H1 (cell line): ENCODE measurements around the gene GAGE12D. TPM values are rescaled to one million over a fixed set of nuclear protein-coding genes. Genes with fewer than 3 reads are reported as not detected.
"Not testable (repeated sequence)": the region's sequence is repeated elsewhere in the genome, so short reads cannot be mapped to it uniquely, and the experiment has no call there.

Experiments
- CTCF ChIA-PET: fragments of 300-600 bp; sonication (Branson Sonifier 250); formaldehyde crosslinking; loops from one replicate; lab custom pipeline; 2021; ENCODE audit not compliant: partially characterized antibody; lab: Charles Lee
- POLR2A ChIA-PET: fragments of 300-600 bp; sonication (Branson Sonifier 250); formaldehyde crosslinking; loops from one replicate; lab custom pipeline; 2021; ENCODE audit warnings: inconsistent platforms; ENCODE audit not compliant: partially characterized antibody; lab: Charles Lee
- DNase-seq, 2 experiments: peaks; one replicate each; pipeline versions ENCODE4 v3.0.0 to v3.0.0-alpha.2; 2010 to 2022; ENCODE audit warnings: low spot score in 2 of 2, low read depth in 1 of 2, mixed read lengths in 1 of 2
- FAIRE-seq: peaks from 2 replicates; lab custom pipeline; 2011; peaks lifted over from hg19 to GRCh38; lab: Jason Lieb, UNC
- H2AFZ ChIP-seq: 2 replicates; pipeline ENCODE4 v1.8.1; 2012; ENCODE audit warnings: low read length, inconsistent platforms
- H2AK5ac ChIP-seq: 2 replicates; pipeline ENCODE4 v1.6.1; 2013; ENCODE audit warnings: low read depth, low read length
- H2BK120ac ChIP-seq: replicated peaks from 2 replicates; pipeline ENCODE3; 2013; ENCODE audit warnings: low read depth, low read length, inconsistent platforms
- H2BK12ac ChIP-seq: 2 replicates; pipeline ENCODE4 v1.6.1; 2013; ENCODE audit warnings: low read depth, low read length
- H2BK15ac ChIP-seq: 2 replicates; pipeline ENCODE4 v1.6.1; 2013; ENCODE audit warnings: low read length
- H2BK20ac ChIP-seq: 2 replicates; pipeline ENCODE4 v1.6.1; 2013; ENCODE audit warnings: low read length
- H2BK5ac ChIP-seq: 2 replicates; pipeline ENCODE4 v1.6.1; 2013; ENCODE audit warnings: low read depth, low read length
- H3K14ac ChIP-seq: 2 replicates; pipeline ENCODE4 v1.6.1; 2013; ENCODE audit warnings: inconsistent platforms; ENCODE audit not compliant: insufficient read length
- H3K18ac ChIP-seq: 2 replicates; pipeline ENCODE4 v1.6.1; 2013; ENCODE audit warnings: low read length; ENCODE audit errors: extremely low read depth
- H3K23ac ChIP-seq: 2 replicates; pipeline ENCODE4 v1.6.1; 2013; ENCODE audit warnings: inconsistent platforms; ENCODE audit not compliant: insufficient read length
- H3K23me2 ChIP-seq: 2 replicates; pipeline ENCODE4 v1.6.1; 2013; ENCODE audit warnings: low read depth, low read length
- H3K27ac ChIP-seq: 2 replicates; pipeline ENCODE4 v1.6.1; 2011; ENCODE audit warnings: low read depth, low read length, inconsistent platforms
- H3K27me3 ChIP-seq, 4 experiments: replicated peaks in 1 of 4; 1 replicate in 1 of 4; 2 replicates in 3 of 4; pipeline versions ENCODE4 v1.6.1 to v1.8.1; 2011 to 2013; ENCODE audit warnings: low read length in 3 of 4, mild to moderate bottlenecking in 3 of 4, inconsistent platforms in 2 of 4, mixed read lengths in 2 of 4, moderate library complexity in 1 of 4; ENCODE audit not compliant: control insufficient read depth in 3 of 4, insufficient read depth in 3 of 4; ENCODE audit errors: extremely low read depth in 1 of 4
- H3K36me3 ChIP-seq, 4 experiments: 2 replicates each; pipeline versions ENCODE4 v1.6.1 to v1.8.1; 2011 to 2013; ENCODE audit warnings: mild to moderate bottlenecking in 4 of 4, low read length in 3 of 4, moderate library complexity in 2 of 4, control low read depth in 1 of 4, inconsistent platforms in 1 of 4; ENCODE audit not compliant: insufficient read depth in 4 of 4, control insufficient read depth in 2 of 4
- H3K4ac ChIP-seq: replicated peaks from 2 replicates; pipeline ENCODE3; 2013; ENCODE audit warnings: low read length, low read depth, mixed read lengths, inconsistent platforms; ENCODE audit not compliant: insufficient read length
- H3K4me1 ChIP-seq, 4 experiments: replicated peaks in 1 of 4; 1 replicate in 1 of 4; 2 replicates in 3 of 4; pipeline versions ENCODE4 v1.6.1 to v1.8.1; 2011 to 2013; ENCODE audit warnings: low read length in 3 of 4, inconsistent platforms in 2 of 4, mixed read lengths in 1 of 4; ENCODE audit not compliant: insufficient read depth in 4 of 4, control insufficient read depth in 3 of 4
- H3K4me2 ChIP-seq, 2 experiments: 2 replicates each; pipeline versions ENCODE4 v1.6.1 to v1.8.1; 2011 to 2013; ENCODE audit warnings: low read depth in 2 of 2, low read length in 2 of 2, control low read depth in 1 of 2, inconsistent platforms in 1 of 2, mild to moderate bottlenecking in 1 of 2; ENCODE audit not compliant: insufficient read depth in 1 of 2
- H3K4me3 ChIP-seq, 4 experiments: fragments of 200-600, 300-600 bp in 1 of 4; sonication (generic), shearing (Covaris generic), sonication (Bioruptor Twin) in 1 of 4; 2 replicates each; pipeline versions ENCODE4 v1.5.1 to v1.8.1; 2011 to 2016; ENCODE audit warnings: low read length in 4 of 4, low read depth in 3 of 4, control low read depth in 2 of 4, inconsistent platforms in 2 of 4, mild to moderate bottlenecking in 2 of 4, mixed read lengths in 1 of 4, moderate library complexity in 1 of 4; ENCODE audit not compliant: insufficient read depth in 2 of 4; ENCODE audit errors: extremely low read depth in 1 of 4
- H3K56ac ChIP-seq: replicated peaks from 2 replicates; pipeline ENCODE3; 2013; ENCODE audit warnings: low read depth, mild to moderate bottlenecking, mixed read lengths, low read length, inconsistent platforms; ENCODE audit not compliant: insufficient read length
- H3K79me1 ChIP-seq: 2 replicates; pipeline ENCODE4 v1.6.1; 2013; ENCODE audit warnings: low read depth, low read length, control low read depth
- H3K79me2 ChIP-seq, 2 experiments: 2 replicates each; pipeline versions ENCODE4 v1.6.1 to v1.8.1; 2012 to 2013; ENCODE audit warnings: low read length in 2 of 2, mild to moderate bottlenecking in 2 of 2, inconsistent platforms in 1 of 2; ENCODE audit not compliant: insufficient read depth in 2 of 2, control insufficient read depth in 1 of 2
- H3K9ac ChIP-seq, 4 experiments: replicated peaks in 1 of 4; 1 replicate in 1 of 4; 2 replicates in 3 of 4; pipeline versions ENCODE4 v1.6.1 to v1.8.1; 2011 to 2013; ENCODE audit warnings: low read depth in 3 of 4, low read length in 3 of 4, control low read depth in 2 of 4, mild to moderate bottlenecking in 2 of 4, moderate library complexity in 2 of 4, inconsistent platforms in 1 of 4; ENCODE audit errors: extremely low read depth in 1 of 4
- H3K9me3 ChIP-seq, 2 experiments: 2 replicates each; pipeline versions ENCODE4 v1.6.1 to v1.8.1; 2012 to 2013; ENCODE audit warnings: mild to moderate bottlenecking in 2 of 2, moderate library complexity in 2 of 2, control low read depth in 1 of 2, inconsistent platforms in 1 of 2, low read depth in 1 of 2, low read length in 1 of 2, mixed read lengths in 1 of 2; ENCODE audit not compliant: insufficient read depth in 2 of 2
- H4K20me1 ChIP-seq, 2 experiments: replicated peaks in 1 of 2; 2 replicates each; pipeline versions ENCODE3 to v1.8.1; 2011 to 2013; ENCODE audit warnings: inconsistent platforms in 2 of 2, low read length in 2 of 2, mild to moderate bottlenecking in 1 of 2; ENCODE audit not compliant: insufficient read depth in 2 of 2, control insufficient read depth in 1 of 2
- H4K5ac ChIP-seq: 2 replicates; pipeline ENCODE4 v1.6.1; 2013; ENCODE audit warnings: low read length, low read depth, mixed read lengths, inconsistent platforms; ENCODE audit not compliant: insufficient read length
- H4K8ac ChIP-seq: 2 replicates; pipeline ENCODE4 v1.8.0; 2013; ENCODE audit warnings: mild to moderate bottlenecking, moderate library complexity, low read length, inconsistent platforms; ENCODE audit not compliant: insufficient read depth; ENCODE audit errors: extremely low read depth
- H4K91ac ChIP-seq: replicated peaks from 2 replicates; pipeline ENCODE3; 2013; ENCODE audit warnings: low read length, mixed read lengths, inconsistent platforms; ENCODE audit not compliant: insufficient read length
- WGBS, 2 experiments: shearing (Covaris generic) in 1 of 2; methylation state at CpG; one replicate each; pipeline versions ENCODE4 v1.1.6 to v1.1.7; 2013 to 2015; ENCODE audit warnings: low lambda C conversion rate in 2 of 2, mixed read lengths in 2 of 2, inconsistent platforms in 1 of 2, low coverage in 1 of 2, missing lambda C conversion rate in 1 of 2; ENCODE audit not compliant: insufficient replicate concordance in 2 of 2, insufficient coverage in 1 of 2, insufficient read length in 1 of 2; ENCODE audit errors: extremely low coverage in 1 of 2, missing lambda C conversion rate in 1 of 2; 5-methylcytosine and 5-hydroxymethylcytosine counted together
- polyA plus RNA-seq, 7 experiments: library from polyadenylated mRNA; depleted of rRNA in 3 of 7; stranded (reverse) in 5 of 7; unstranded in 2 of 7; fragments of >200 nt in 5 of 7; fragments of 200-250 nt in 2 of 7; gene quantifications; 1 replicate in 5 of 7; 2 replicates in 1 of 7; 4 replicates in 1 of 7; pipeline versions ENCODE4 v1.2.1 to v1.2.3, GENCODE V29; 2011 to 2013; ENCODE audit warnings: missing spikeins in 2 of 7, mixed read lengths in 2 of 7
- total RNA-seq: library from RNA; stranded (reverse); fragmentation: NEBNext Ultra II Directional; extraction: Animal tissue kit (Norgen Biotek cat#: 25700); gene quantifications from 2 replicates; pipeline ENCODE4 v1.2.1, GENCODE V29; 2021

The GAGE12D gene
- total and polyA plus RNA-seq, 2 of the 8 experiments (the other 6 are each of a cell fraction or from before 2014, with no cell fraction given), result not detected

- not testable (repeated sequence) for FAIRE-seq, H3K36me3 ChIP-seq
These were observed 28.6 kb downstream of the GAGE12D start, which contains the start of gene GAGE12G for GRCh38 chrX:49570100-49570499. TSS of gene GAGE12G (plus strand) at chrX:49570400. CDS start at chrX:49571555, 1,155 bp downstream.

GRCh38 chrX:49579649-49580048 lies 38.1 kb downstream of the GAGE12D start, which contains the start of gene GAGE12H:
TSS of gene GAGE12H (plus strand) at chrX:49579949. CDS start at chrX:49581104, 1,155 bp downstream.
- CTCF ChIA-PET, H2BK5ac ChIP-seq, H3K56ac ChIP-seq, H2BK15ac ChIP-seq, H3K27ac ChIP-seq, H3K79me1 ChIP-seq, H4K20me1 ChIP-seq, H3K9me3 ChIP-seq, H3K9ac ChIP-seq, H4K91ac ChIP-seq, H3K79me2 ChIP-seq, H2AFZ ChIP-seq, H3K4me2 ChIP-seq, H3K4me1 ChIP-seq, H3K4ac ChIP-seq, H4K8ac ChIP-seq, H3K23me2 ChIP-seq, H2BK20ac ChIP-seq, H3K4me3 ChIP-seq, H2BK12ac ChIP-seq, DNase-seq, H3K27me3 ChIP-seq, H3K36me3 ChIP-seq, H3K23ac ChIP-seq, H3K14ac ChIP-seq, H2BK120ac ChIP-seq, FAIRE-seq, H2AK5ac ChIP-seq, POLR2A ChIA-PET, H3K18ac ChIP-seq, H4K5ac ChIP-seq: not testable (repeated sequence)
- no CpG with 5 or more reads among the region's 16 CpGs for WGBS, 2 experiments

More at GRCh38 chrX:49570100-49570499, 28.6 kb downstream of the GAGE12D start, which contains the start of gene GAGE12G:
- H2BK5ac ChIP-seq, H3K23ac ChIP-seq, H3K14ac ChIP-seq, H2BK20ac ChIP-seq, H2BK15ac ChIP-seq, H3K9ac ChIP-seq, H3K27me3 ChIP-seq, H3K4me2 ChIP-seq, POLR2A ChIA-PET, H3K56ac ChIP-seq, H4K20me1 ChIP-seq, H3K4me1 ChIP-seq, H3K18ac ChIP-seq, H3K4ac ChIP-seq, H3K4me3 ChIP-seq, H2AFZ ChIP-seq, H4K5ac ChIP-seq, CTCF ChIA-PET, H3K79me1 ChIP-seq, H2AK5ac ChIP-seq, DNase-seq, H2BK120ac ChIP-seq, H4K8ac ChIP-seq, H3K79me2 ChIP-seq, H3K27ac ChIP-seq, H3K9me3 ChIP-seq, H3K23me2 ChIP-seq, H2BK12ac ChIP-seq, H4K91ac ChIP-seq: not testable (repeated sequence)
- no CpG with 5 or more reads among the region's 16 CpGs for WGBS, 2 experiments
